Measurements from ENCODE around the gene KRT24. TPM values are rescaled to one million over a fixed set of nuclear protein-coding genes. Genes with fewer than 3 reads are reported as not detected.
"Not testable (repeated sequence)": the region's sequence is repeated elsewhere in the genome, so short reads cannot be mapped to it uniquely, and the experiment has no call there.

The KRT24 gene
- total RNA-seq: not detected
- long read RNA-seq: 0 reads

GRCh38 chr17:40703652-40704051 is at the start of gene KRT24:
KRT24 (minus strand) TSS chr17:40703752; CDS start chr17:40703693, 59 bp downstream.
- ATAC-seq (ENCODE audit: poor library complexity): no peak
- DNase-seq: no peak
- intact Hi-C loops (cut with DNase I): no loop called here

- no peak for DNase-seq
- no peak for ATAC-seq (ENCODE audit: poor library complexity)
- intact Hi-C loops (cut with DNase I): no loop called here
Observed at GRCh38 chr17:40751065-40751464, 47.5 kb upstream of the KRT24 start.

GRCh38 chr17:40750391-40750790 is 46.8 kb upstream of the KRT24 start:
- ATAC-seq (ENCODE audit: poor library complexity): no peak
- intact Hi-C loops (cut with DNase I): no loop called here
- DNase-seq: no peak

- intact Hi-C loops (cut with DNase I); ATAC-seq (ENCODE audit: poor library complexity); DNase-seq: not testable (repeated sequence)
Observed at GRCh38 chr17:40748666-40749065, 45.1 kb upstream of the KRT24 start.

- intact Hi-C loops (cut with DNase I): no loop called here
- DNase-seq: no peak
- no peak for ATAC-seq (ENCODE audit: poor library complexity)
Observed at GRCh38 chr17:40738553-40738952, 35.0 kb upstream of the KRT24 start.

- intact Hi-C loops (cut with DNase I): no loop called here
- ATAC-seq (ENCODE audit: poor library complexity): no peak
- no peak for DNase-seq
Observed at GRCh38 chr17:40735016-40735415, 31.5 kb upstream of the KRT24 start.

- ATAC-seq (ENCODE audit: poor library complexity) (no peak), DNase-seq (no peak)
- intact Hi-C loops (cut with DNase I): no loop called here
Observed at GRCh38 chr17:40734018-40734417, 30.5 kb upstream of the KRT24 start.

GRCh38 chr17:40730970-40731369 is 27.4 kb upstream of the KRT24 start:
- ATAC-seq (ENCODE audit: poor library complexity): no peak
- DNase-seq: no peak
- intact Hi-C loops (cut with DNase I): no loop called here

- intact Hi-C loops (cut with DNase I): no loop called here
- DNase-seq (no peak), ATAC-seq (ENCODE audit: poor library complexity) (no peak)
Observed at GRCh38 chr17:40727447-40728231, 24.1 kb upstream of the KRT24 start.

- intact Hi-C loops (cut with DNase I): no loop called here
- DNase-seq (no peak), ATAC-seq (ENCODE audit: poor library complexity) (no peak)
Observed at GRCh38 chr17:40726919-40727318, 23.4 kb upstream of the KRT24 start.

GRCh38 chr17:40724656-40725055 is 21.1 kb upstream of the KRT24 start:
- DNase-seq: no peak
- intact Hi-C loops (cut with DNase I): no loop called here
- ATAC-seq (ENCODE audit: poor library complexity): no peak

- intact Hi-C loops (cut with DNase I): no loop called here
- DNase-seq (no peak), ATAC-seq (ENCODE audit: poor library complexity) (peak; percentile 58)
Observed at GRCh38 chr17:40722241-40722640, 18.7 kb upstream of the KRT24 start.

- intact Hi-C loops (cut with DNase I): no loop called here
- no peak for DNase-seq
- no peak for ATAC-seq (ENCODE audit: poor library complexity)
Observed at GRCh38 chr17:40720899-40721298, 17.3 kb upstream of the KRT24 start.

GRCh38 chr17:40718930-40719329 is 15.4 kb upstream of the KRT24 start:
- ATAC-seq (ENCODE audit: poor library complexity): no peak
- intact Hi-C loops (cut with DNase I): no loop called here
- no peak for DNase-seq

- ATAC-seq (ENCODE audit: poor library complexity) (no peak), DNase-seq (no peak)
- intact Hi-C loops (cut with DNase I): no loop called here
Observed at GRCh38 chr17:40717776-40718175, 14.2 kb upstream of the KRT24 start.

- intact Hi-C loops (cut with DNase I): no loop called here
- DNase-seq (no peak), ATAC-seq (ENCODE audit: poor library complexity) (no peak)
Observed at GRCh38 chr17:40714473-40714872, 10.9 kb upstream of the KRT24 start.

- DNase-seq (peak; percentile 65), ATAC-seq (ENCODE audit: poor library complexity) (peak; percentile 77)
- intact Hi-C loops (cut with DNase I): no loop called here
Observed at GRCh38 chr17:40707745-40708144, 4.2 kb upstream of the KRT24 start.

- no peak for ATAC-seq (ENCODE audit: poor library complexity)
- no peak for DNase-seq
- intact Hi-C loops (cut with DNase I): no loop called here
Observed at GRCh38 chr17:40705584-40705983, 2.0 kb upstream of the KRT24 start.

- ATAC-seq (ENCODE audit: poor library complexity) (no peak), DNase-seq (no peak)
- intact Hi-C loops (cut with DNase I): no loop called here
Observed at GRCh38 chr17:40702271-40702670, 1.3 kb downstream of the KRT24 start.

- ATAC-seq (ENCODE audit: poor library complexity) (peak; percentile 74), DNase-seq (no peak)
- intact Hi-C loops (cut with DNase I): no loop called here
Observed at GRCh38 chr17:40699853-40700252, 3.7 kb downstream of the KRT24 start.

GRCh38 chr17:40699371-40699770 is 4.2 kb downstream of the KRT24 start:
- intact Hi-C loops (cut with DNase I): no loop called here
- peak; percentile 47 for DNase-seq
- ATAC-seq (ENCODE audit: poor library complexity): peak; percentile 74

All from Right ventricle myocardium superior (tissue), 1 donor.